Spleen (tissue), 11 donors: ENCODE results near the gene LMF1. TPM values are rescaled to one million over a fixed set of nuclear protein-coding genes. Genes with fewer than 3 reads are reported as not detected.

Source experiments
- DNase-seq: peaks from one replicate; pipeline ENCODE4 v3.0.0-alpha.2; 2020
- H3K27ac ChIP-seq, 8 donors: fragments of 200-600 bp; sonication (generic) in 7 of 8; 1 replicate in 4 of 8; 2 replicates in 4 of 8; pipeline versions ENCODE4 v1.5.0 to v1.8.0; 2016 to 2021; ENCODE audit warnings: inconsistent platforms in 4 of 8, mild to moderate bottlenecking in 4 of 8, moderate library complexity in 1 of 8
- H3K27me3 ChIP-seq, 7 donors: fragments of 200-600 bp; sonication (generic) in 6 of 7; replicated peaks in 1 of 7; 1 replicate in 4 of 7; 2 replicates in 3 of 7; pipeline versions ENCODE4 v1.5.0 to v1.8.0; 2016 to 2021; ENCODE audit warnings: inconsistent platforms in 3 of 7, mild to moderate bottlenecking in 1 of 7
- H3K36me3 ChIP-seq, 6 donors: fragments of 200-600 bp; sonication (generic) in 5 of 6; 1 replicate in 4 of 6; 2 replicates in 2 of 6; pipeline versions ENCODE4 v1.5.0 to v1.8.0; 2016 to 2021; ENCODE audit warnings: inconsistent platforms in 2 of 6
- H3K4me1 ChIP-seq, 6 donors: fragments of 200-600 bp; sonication (generic) in 5 of 6; 1 replicate in 3 of 6; 2 replicates in 3 of 6; pipeline versions ENCODE4 v1.5.0 to v1.8.0; 2016 to 2021; ENCODE audit warnings: inconsistent platforms in 3 of 6
- H3K4me3 ChIP-seq, 8 donors: fragments of 200-600 bp; sonication (generic) in 7 of 8; 1 replicate in 4 of 8; 2 replicates in 4 of 8; pipeline versions ENCODE4 v1.5.0 to v1.8.0; 2016 to 2021; ENCODE audit warnings: inconsistent platforms in 4 of 8, mild to moderate bottlenecking in 4 of 8, moderate library complexity in 2 of 8
- H3K9me3 ChIP-seq, 8 donors: fragments of 200-600 bp; sonication (generic) in 7 of 8; 1 replicate in 4 of 8; 2 replicates in 4 of 8; pipeline versions ENCODE4 v1.5.0 to v1.8.0; 2016 to 2021; ENCODE audit warnings: inconsistent platforms in 4 of 8
- POLR2A ChIP-seq, 3 donors: fragments of 450-650 bp; IDR thresholded peaks; one replicate each; pipeline ENCODE4 v1.5.1; 2017; ENCODE audit warnings: antibody characterized with exemption in 3 of 3, mild to moderate bottlenecking in 1 of 3
- POLR2AphosphoS5 ChIP-seq, 3 donors: sonication (generic); formaldehyde crosslinking; IDR thresholded peaks; one replicate each; pipeline ENCODE4 v1.5.1; 2017; ENCODE audit warnings: antibody characterized with exemption in 3 of 3
- WGBS, 5 donors: extraction: QIAGEN DNeasy Blood & Tissue Kit in 3 of 5; methylation state at CpG; one replicate each; pipeline versions ENCODE4 v1.1.5 to v1.1.7; 2013 to 2018; 5-methylcytosine and 5-hydroxymethylcytosine counted together
- intact Hi-C: fragments of 100-400 bp; cut with DNase I; formaldehyde crosslinking; loops from one replicate; pipeline ENCODE4 v1.15.0; 2023; ENCODE audit warnings: low total_unique reads
- polyA plus RNA-seq, 3 donors: library from polyadenylated mRNA; stranded (reverse); fragments of 200-250 nt; gene quantifications; one replicate each; pipeline ENCODE4 v1.2.1, GENCODE V29; 2013
- total RNA-seq, 7 donors: library from RNA; depleted of rRNA in 3 of 7; stranded (reverse); fragments of >200 nt in 3 of 7; fragmentation: NEBNext Ultra II Directional in 4 of 7; extraction: Animal tissue kit (Norgen Biotek cat#: 25700) in 4 of 7; gene quantifications; one replicate each; pipeline versions ENCODE4 v1.1.0 to v1.2.1, GENCODE V29; 2016 to 2021
- TF ChIP-seq, protein P1 (sequence below), 11 experiments: fragments of 200-600 bp in 7 of 11; fragments of 450-650 bp in 4 of 11; sonication (generic) in 4 of 11; IDR thresholded peaks in 8 of 11; conservative IDR thresholded peaks in 3 of 11; 1 replicate in 7 of 11; 2 replicates in 4 of 11; pipeline versions ENCODE4 v1.4.0 to v1.8.0; 2016 to 2021; ENCODE audit warnings: antibody characterized with exemption in 11 of 11, inconsistent platforms in 4 of 11, mild to moderate bottlenecking in 1 of 11
- donor health status: healthy with polysubstance abuse.
- donor health status: DM: no; HTN: no; CAD: no; lungs with moderate emphysema.
- donor health status: DM: no; HTN: no; CAD: no.
- donor health status: Bipolar disorder and iron deficiency.
- donor health status: healthy.
- donor health status: DM: no; HTN: no; CAD: no.
- donor health status: DM: yes; HTN: yes; CAD: no.

The LMF1 gene
- total and polyA plus RNA-seq, 10 donors, result 10.4 to 57.6 (median 32.5) TPM

DNA sequence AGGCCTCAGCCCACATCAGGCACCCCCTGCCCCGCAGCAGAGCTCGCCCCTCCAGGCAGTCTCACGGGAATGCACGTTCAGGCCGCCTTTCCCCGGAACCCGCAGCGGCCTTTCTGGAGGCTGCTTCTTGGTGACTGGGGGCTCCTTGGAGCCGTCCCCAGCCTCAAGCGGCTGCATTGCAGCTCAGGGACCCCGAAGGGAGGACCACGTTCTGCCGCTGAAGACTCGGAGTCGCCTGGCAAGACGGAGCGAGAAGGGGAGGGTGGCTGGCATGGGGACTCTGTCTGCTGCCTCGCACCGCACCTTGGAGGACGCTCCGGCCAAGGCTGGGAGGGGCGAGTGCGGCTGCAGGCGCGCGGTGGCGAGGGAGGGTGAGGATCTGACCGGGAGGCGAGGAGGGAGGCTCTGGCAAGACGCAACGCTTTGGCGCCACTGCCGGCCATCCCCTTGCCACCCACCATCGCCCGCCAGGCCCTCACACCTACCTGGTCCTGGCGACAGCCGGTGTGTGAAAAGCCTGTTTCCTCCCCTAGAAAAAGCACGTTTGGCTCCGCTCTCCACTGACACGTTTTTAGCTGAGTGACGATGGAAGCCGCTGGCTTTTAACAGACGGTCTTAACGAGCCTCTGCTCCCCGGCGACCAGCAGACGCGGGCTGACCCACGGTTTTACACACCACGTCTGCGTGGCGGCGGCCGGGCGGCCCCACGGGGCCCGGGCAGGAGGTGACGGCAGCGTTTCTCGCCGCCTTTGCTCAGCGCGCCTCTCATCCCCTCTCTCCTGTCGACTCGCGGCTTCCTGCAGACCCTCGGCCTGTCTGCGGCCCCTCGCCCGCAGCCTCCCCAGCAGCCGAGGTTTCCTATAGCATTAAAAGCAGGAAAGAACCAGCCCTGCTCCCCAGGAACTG, 153.5 kb downstream of the LMF1 start:
- no peak for DNase-seq
- peaks cover 3 to 18% (median 9%) of the 10 kb centered on the region in 6 donors for H3K4me1 ChIP-seq
- intact Hi-C loops, result loop anchor here (10.0 kb wide), 1 partner anchor 158 kb away; the partner anchor contains the start of gene LMF1
- peaks cover 0 to 3% (median 0%) of the 10 kb centered on the region in 8 donors for H3K9me3 ChIP-seq
- no peak overlapping the region for H3K4me3 ChIP-seq
- H3K36me3 ChIP-seq, result no peaks in the 10 kb centered on the region
- peaks cover 0 to 100% (median 58%) of the 10 kb centered on the region in 7 donors for H3K27me3 ChIP-seq
- WGBS, 5 donors, result 35 to 73% (median 57%) methylated on average over 43 to 71 of the region's 71 CpGs
- TF ChIP-seq, protein P1, sequence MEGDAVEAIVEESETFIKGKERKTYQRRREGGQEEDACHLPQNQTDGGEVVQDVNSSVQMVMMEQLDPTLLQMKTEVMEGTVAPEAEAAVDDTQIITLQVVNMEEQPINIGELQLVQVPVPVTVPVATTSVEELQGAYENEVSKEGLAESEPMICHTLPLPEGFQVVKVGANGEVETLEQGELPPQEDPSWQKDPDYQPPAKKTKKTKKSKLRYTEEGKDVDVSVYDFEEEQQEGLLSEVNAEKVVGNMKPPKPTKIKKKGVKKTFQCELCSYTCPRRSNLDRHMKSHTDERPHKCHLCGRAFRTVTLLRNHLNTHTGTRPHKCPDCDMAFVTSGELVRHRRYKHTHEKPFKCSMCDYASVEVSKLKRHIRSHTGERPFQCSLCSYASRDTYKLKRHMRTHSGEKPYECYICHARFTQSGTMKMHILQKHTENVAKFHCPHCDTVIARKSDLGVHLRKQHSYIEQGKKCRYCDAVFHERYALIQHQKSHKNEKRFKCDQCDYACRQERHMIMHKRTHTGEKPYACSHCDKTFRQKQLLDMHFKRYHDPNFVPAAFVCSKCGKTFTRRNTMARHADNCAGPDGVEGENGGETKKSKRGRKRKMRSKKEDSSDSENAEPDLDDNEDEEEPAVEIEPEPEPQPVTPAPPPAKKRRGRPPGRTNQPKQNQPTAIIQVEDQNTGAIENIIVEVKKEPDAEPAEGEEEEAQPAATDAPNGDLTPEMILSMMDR (IDR thresholded peaks at IDR 0.05 in 8 of 11, conservative IDR thresholded peaks at IDR 0.05 in 3 of 11), result no peak
- no peak for TF ChIP-seq POLR2AphosphoS5 (IDR thresholded peaks at IDR 0.05)
- no peak for TF ChIP-seq POLR2A (IDR thresholded peaks at IDR 0.05)
- no peak overlapping the region for H3K27ac ChIP-seq

DNA sequence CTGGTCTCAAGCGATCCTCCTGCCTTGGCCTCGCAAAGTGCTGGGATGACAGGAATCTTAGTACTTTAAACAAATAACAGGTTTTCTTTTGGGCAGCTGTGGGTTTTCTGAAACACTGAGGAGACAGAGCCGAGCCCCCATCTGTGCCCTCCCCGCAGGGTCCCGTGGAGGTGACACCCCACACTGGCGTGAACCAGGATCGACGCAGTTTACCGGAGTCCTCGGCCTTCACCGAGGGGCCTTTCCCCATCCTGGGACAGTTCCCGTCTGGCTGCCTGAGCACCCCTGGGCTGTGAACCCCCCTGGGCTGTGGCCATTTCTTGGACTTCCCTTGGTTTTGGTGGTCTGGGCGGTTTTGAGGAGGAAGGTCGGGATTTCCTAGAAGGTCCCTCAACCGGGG, 154.9 kb downstream of the LMF1 start:
- DNase-seq, result no peak
- WGBS, 5 donors, result 84 to 95% (median 92%) methylated on average over 15 of the region's 15 CpGs

DNA sequence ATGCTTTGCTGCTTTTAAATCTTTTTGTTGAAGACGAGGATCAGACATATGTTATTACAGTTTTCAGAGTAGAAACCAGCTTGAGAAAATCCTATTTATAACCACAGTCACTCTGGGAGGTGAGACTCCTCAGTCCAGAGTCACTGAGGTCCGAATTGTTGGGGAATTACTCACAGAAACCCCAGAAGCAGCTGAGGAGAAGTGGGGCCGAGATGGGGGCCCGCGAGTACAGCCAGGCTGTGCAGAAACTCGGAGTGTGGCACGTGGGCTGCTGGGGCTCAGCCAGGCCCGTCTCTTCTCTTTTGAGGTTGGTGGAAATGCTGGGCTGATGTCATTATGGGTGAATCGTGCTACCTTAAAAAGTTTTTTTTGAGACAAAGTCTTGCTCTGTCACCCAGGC, 155.8 kb downstream of the LMF1 start:
- no peak overlapping the region for H3K27ac ChIP-seq
- no peak for DNase-seq
- peaks cover 0 to 6% (median 0%) of the 10 kb centered on the region in 8 donors for H3K9me3 ChIP-seq
- WGBS, 5 donors, result 73 to 83% (median 75%) methylated on average over 9 of the region's 9 CpGs
- peaks cover 0 to 99% (median 51%) of the 10 kb centered on the region in 7 donors for H3K27me3 ChIP-seq
- no peaks in the 10 kb centered on the region for H3K36me3 ChIP-seq
- no peak overlapping the region for H3K4me3 ChIP-seq
- H3K4me1 ChIP-seq, result peaks cover 3 to 17% (median 9%) of the 10 kb centered on the region in 6 donors
- no peak for TF ChIP-seq POLR2A (IDR thresholded peaks at IDR 0.05)
- TF ChIP-seq, protein P1 (IDR thresholded peaks at IDR 0.05 in 8 of 11, conservative IDR thresholded peaks at IDR 0.05 in 3 of 11), result no peak
- TF ChIP-seq POLR2AphosphoS5 (IDR thresholded peaks at IDR 0.05), result no peak
- intact Hi-C loops, result loop anchor here (5.0 to 10.0 kb wide), 2 partner anchors 160 to 242 kb away; partner anchors contain the start of gene LMF1

More for the DNA sequence above, 154.9 kb downstream of the LMF1 start:
- TF ChIP-seq, protein P1 (IDR thresholded peaks at IDR 0.05 in 8 of 11, conservative IDR thresholded peaks at IDR 0.05 in 3 of 11), result no peak
- TF ChIP-seq POLR2AphosphoS5 (IDR thresholded peaks at IDR 0.05), result no peak
- TF ChIP-seq POLR2A (IDR thresholded peaks at IDR 0.05), result no peak
- Histone ChIP-seq H3K36me3 (no peaks in the 10 kb centered on the region), H3K9me3 (peaks cover 0 to 6% (median 0%) of the 10 kb centered on the region in 8 donors), H3K4me1 (peaks cover 3 to 18% (median 9%) of the 10 kb centered on the region in 6 donors), H3K27me3 (peaks cover 0 to 99% (median 51%) of the 10 kb centered on the region in 7 donors), H3K27ac (no peak overlapping the region), H3K4me3 (no peak overlapping the region)
- intact Hi-C loops, result loop anchor here (10.0 kb wide), 1 partner anchor 159 kb away; the partner anchor contains the start of gene LMF1
